AG04449 (cell line): ENCODE results near the gene MAML2.
A peak's percentile ranks its signal among the peaks of the same experiment; 100 is the strongest.

Source experiments
- CTCF ChIA-PET: fragments of 350-600 bp; formaldehyde crosslinking; extraction: SDS; loops from one replicate; lab custom pipeline; 2021; ENCODE audit warnings: antibody characterized with exemption; lab: Yijun Ruan, JAX
- POLR2A ChIA-PET: fragments of 400-600, 350-600 bp; formaldehyde crosslinking; extraction: SDS; loops from one replicate; lab custom pipeline; 2020; ENCODE audit warnings: antibody characterized with exemption, inconsistent platforms; lab: Yijun Ruan, JAX
- DNase-seq: peaks from one replicate; pipeline ENCODE4 v3.0.0-alpha.2; 2010; ENCODE audit warnings: low read depth, low spot score
- H3K4me3 ChIP-seq: 2 replicates; pipeline ENCODE4 v1.5.1; 2011; ENCODE audit warnings: low read depth, mild to moderate bottlenecking, control low read depth, low read length
- TF ChIP-seq, protein P1 (sequence below): IDR thresholded peaks from one replicate; pipeline ENCODE4 v1.5.1; 2011; ENCODE audit warnings: mild to moderate bottlenecking, moderate library complexity, low read length, control low read depth, inconsistent platforms; ENCODE audit not compliant: insufficient read depth; ENCODE audit errors: missing control alignments

MAML2 gene

DNA sequence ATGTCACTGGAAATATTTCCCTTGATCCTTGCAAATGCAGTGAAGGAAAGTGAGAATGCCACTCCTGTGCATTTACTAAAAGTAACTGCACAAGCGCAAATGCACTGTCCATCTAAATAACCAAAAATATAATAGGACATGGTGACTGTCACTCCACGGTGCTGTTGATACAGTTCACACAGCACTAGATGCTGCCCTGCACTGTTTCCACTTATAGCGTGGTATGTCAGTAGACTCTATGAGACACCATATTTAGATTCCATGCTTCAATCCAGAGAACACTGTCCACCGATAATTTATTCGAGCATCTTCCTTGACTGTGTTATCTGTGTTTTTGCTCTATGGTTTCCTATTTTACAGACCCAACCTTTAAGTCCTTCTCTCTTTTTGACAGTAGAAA, 125.8 kb downstream of the MAML2 start:
- H3K4me3 ChIP-seq, result no peak overlapping the region
- DNase-seq, result no peak
- ChIA-PET POLR2A (no interaction called here), CTCF (interaction anchor here (1.1 kb wide), 1 partner anchor 163 kb away, joined by 3 read pairs; no protein-coding TSS in a partner anchor)
- TF ChIP-seq, protein P1, sequence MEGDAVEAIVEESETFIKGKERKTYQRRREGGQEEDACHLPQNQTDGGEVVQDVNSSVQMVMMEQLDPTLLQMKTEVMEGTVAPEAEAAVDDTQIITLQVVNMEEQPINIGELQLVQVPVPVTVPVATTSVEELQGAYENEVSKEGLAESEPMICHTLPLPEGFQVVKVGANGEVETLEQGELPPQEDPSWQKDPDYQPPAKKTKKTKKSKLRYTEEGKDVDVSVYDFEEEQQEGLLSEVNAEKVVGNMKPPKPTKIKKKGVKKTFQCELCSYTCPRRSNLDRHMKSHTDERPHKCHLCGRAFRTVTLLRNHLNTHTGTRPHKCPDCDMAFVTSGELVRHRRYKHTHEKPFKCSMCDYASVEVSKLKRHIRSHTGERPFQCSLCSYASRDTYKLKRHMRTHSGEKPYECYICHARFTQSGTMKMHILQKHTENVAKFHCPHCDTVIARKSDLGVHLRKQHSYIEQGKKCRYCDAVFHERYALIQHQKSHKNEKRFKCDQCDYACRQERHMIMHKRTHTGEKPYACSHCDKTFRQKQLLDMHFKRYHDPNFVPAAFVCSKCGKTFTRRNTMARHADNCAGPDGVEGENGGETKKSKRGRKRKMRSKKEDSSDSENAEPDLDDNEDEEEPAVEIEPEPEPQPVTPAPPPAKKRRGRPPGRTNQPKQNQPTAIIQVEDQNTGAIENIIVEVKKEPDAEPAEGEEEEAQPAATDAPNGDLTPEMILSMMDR, result no peak

DNA sequence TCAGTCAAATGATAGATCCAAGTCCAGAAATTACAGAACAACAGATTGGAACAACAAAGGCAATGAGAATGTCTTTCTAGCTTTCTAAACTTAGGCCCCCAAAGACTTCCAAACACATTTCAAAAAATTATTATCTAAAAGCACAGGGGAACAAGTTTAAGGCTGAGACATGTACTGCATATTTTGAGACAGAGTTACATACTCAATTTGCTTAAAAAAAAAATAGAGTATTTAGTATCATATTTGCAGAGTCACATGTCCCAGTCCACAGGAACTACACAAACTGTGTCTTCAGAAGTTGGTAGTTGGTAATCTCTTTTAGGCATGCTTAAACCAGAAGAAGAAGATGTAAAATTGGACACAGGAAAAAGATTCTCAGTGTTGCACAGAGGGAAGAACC, 127.2 kb downstream of the MAML2 start:
- TF ChIP-seq, protein P1, result no peak
- CTCF ChIA-PET, result interaction anchor here (2.8 kb wide), 1 partner anchor 127 kb away, joined by 8 read pairs; the partner anchor contains the start of gene MAML2
- no peak for DNase-seq
- no peak overlapping the region for H3K4me3 ChIP-seq
- POLR2A ChIA-PET, result no interaction called here

DNA sequence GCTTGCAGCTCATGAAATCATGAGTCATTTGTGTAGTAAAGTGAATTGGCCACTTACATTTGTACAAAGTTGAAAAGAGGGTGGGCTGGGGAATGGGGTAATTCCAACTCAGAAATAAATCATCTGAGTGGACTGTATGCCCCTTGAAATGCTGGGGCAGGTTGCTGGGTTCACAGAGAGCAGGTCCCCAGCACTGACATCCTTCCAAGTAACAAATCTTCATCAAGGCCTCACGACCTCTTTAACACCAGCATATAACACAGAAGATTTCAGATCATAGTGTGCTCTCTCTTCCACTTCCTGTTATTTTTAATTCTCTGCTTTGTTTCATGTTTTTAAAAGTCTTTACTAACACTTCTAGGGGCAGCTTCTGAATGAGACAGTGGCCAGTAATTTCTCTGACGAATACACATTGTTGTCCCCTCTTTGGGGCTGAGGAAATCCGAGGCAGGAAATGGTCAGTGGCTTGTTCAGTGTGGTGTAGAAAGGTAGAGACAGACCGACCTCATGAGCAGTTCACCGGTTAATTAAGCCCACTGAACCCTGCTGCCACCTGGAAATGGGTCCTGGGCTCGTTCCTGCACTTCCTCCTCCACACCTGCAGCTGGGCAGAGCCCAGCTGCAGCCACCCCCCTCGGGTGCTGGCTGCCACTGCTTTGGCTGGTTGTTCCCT, 127.7 kb downstream of the MAML2 start:
- DNase-seq, result no peak
- H3K4me3 ChIP-seq, result no peak overlapping the region
- TF ChIP-seq, protein P1, result no peak
- POLR2A ChIA-PET, result no interaction called here
- CTCF ChIA-PET, result interaction anchor here (0.6 to 2.8 kb wide), 4 partner anchors 11 to 128 kb away, joined by 3 to 8 read pairs (median 4); partner anchors contain the start of gene MAML2

DNA sequence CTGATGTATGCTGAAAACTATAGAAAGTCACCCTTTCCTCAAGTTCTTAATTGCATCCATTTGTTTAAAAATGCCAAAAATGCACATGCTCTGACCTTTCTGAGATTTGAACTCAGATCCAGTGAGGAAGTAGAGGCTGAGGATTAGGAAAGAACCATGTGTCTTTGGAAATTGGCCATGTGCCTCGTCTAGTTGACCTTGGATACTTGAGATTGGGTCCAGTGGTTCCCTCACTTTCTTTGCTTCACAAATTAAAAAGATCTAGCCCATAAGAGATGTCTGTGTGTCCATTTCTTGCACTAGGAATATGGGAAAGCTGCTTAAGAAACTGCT, 128.3 kb downstream of the MAML2 start:
- ChIA-PET CTCF (interaction anchor here (0.6 to 2.8 kb wide), 5 partner anchors 12 to 129 kb away, joined by 3 to 8 read pairs (median 3); partner anchors contain the start of gene MAML2), POLR2A (no interaction called here)
- DNase-seq, result no peak
- H3K4me3 ChIP-seq, result no peak overlapping the region
- TF ChIP-seq, protein P1, result no peak

DNA sequence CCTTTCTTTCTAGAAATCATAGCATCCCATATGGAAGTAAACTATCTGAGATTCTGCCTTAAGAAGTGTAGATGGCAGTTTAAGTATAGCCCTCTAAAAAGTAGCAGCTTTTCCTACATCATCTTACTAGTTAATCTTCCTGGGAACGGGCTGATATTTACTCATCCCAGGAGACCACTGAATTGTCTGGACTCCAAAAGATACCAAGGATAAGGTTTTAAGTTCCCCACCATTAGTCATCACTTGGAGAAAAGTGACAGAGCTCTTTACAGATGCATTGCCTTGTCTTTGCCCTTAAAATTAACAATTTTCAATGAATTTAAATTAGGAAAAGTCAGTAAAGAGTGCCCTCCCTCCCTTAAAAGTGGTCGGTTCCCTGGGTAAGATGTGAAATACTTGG, 129.5 kb downstream of the MAML2 start:
- DNase-seq, result peak; percentile 57
- TF ChIP-seq, protein P1, result no peak
- ChIA-PET POLR2A (interaction anchor here (0.8 kb wide), 1 partner anchor 30 kb away, joined by 3 read pairs; no protein-coding TSS in a partner anchor), CTCF (interaction anchor here (0.7 to 2.8 kb wide), 6 partner anchors 13 to 130 kb away, joined by 3 to 8 read pairs (median 4); partner anchors contain the start of gene MAML2)
- H3K4me3 ChIP-seq, result no peak overlapping the region

DNA sequence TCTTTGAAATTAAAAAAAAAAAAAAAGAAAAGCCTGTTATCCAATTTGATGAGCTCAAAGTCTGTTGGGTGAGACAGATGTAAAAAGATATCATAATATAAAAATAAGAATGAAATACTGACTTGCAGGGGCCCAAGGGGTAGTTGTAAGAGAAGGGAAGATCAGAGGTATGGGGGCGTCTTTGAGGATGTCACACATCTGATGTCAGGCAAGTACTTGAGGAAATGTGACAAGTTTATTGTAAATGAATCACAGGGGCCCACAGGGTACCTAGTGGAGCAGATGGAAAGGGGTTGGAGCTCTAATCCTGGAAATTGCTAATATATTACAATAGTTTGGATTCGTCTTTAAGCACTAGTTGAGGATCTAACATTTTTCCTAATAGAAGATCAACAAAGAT, 131.6 kb downstream of the MAML2 start:
- H3K4me3 ChIP-seq, result no peak overlapping the region
- CTCF ChIA-PET, result interaction anchor here (1.2 kb wide), 1 partner anchor 56 kb away, joined by 3 read pairs; no protein-coding TSS in a partner anchor
- POLR2A ChIA-PET, result no interaction called here

More for the DNA sequence above, 131.6 kb downstream of the MAML2 start:
- no peak for DNase-seq
- TF ChIP-seq, protein P1, result no peak
